Measurements from ENCODE around the gene SERINC3.
"Not testable (repeated sequence)": the region's sequence is repeated elsewhere in the genome, so short reads cannot be mapped to it uniquely, and the experiment has no call there.

SERINC3 gene

GRCh38 chr20:44489931-44490330 is 31.9 kb downstream of the SERINC3 start:
- FAIRE-seq: no peak

GRCh38 chr20:44489223-44489622 is 32.6 kb downstream of the SERINC3 start:
- FAIRE-seq: no peak

GRCh38 chr20:44488551-44488950 is 33.3 kb downstream of the SERINC3 start:
- no peak for FAIRE-seq

GRCh38 chr20:44485830-44486198 is 36.1 kb downstream of the SERINC3 start:
- FAIRE-seq: no peak

- no peak for FAIRE-seq
These were observed 36.6 kb downstream of the SERINC3 start for GRCh38 chr20:44485078-44485829.

- no peak for FAIRE-seq
These were observed 38.8 kb downstream of the SERINC3 start for GRCh38 chr20:44483112-44483511.

GRCh38 chr20:44481719-44482416 is 40.0 kb downstream of the SERINC3 start:
- no peak for FAIRE-seq

- FAIRE-seq: no peak
These were observed 41.8 kb downstream of the SERINC3 start for GRCh38 chr20:44480097-44480496.

- no peak for FAIRE-seq
These were observed 42.2 kb downstream of the SERINC3 start for GRCh38 chr20:44479643-44480042.

GRCh38 chr20:44478206-44478605 is 43.7 kb downstream of the SERINC3 start:
- no peak for FAIRE-seq

- no peak for FAIRE-seq
These were observed 44.7 kb downstream of the SERINC3 start for GRCh38 chr20:44477151-44477550.

- FAIRE-seq: no peak
These were observed 45.9 kb downstream of the SERINC3 start, which contains the start of gene TTPAL for GRCh38 chr20:44475694-44476560. TTPAL (plus strand) TSS chr20:44475874; CDS start chr20:44480000, 4,126 bp downstream.

- no peak for FAIRE-seq
These were observed 46.5 kb downstream of the SERINC3 start for GRCh38 chr20:44475372-44475693.

- not testable (repeated sequence) for FAIRE-seq
These were observed 49.6 kb downstream of the SERINC3 start for GRCh38 chr20:44472283-44472682.

GRCh38 chr20:44471481-44471882 is 50.4 kb downstream of the SERINC3 start:
- no peak for FAIRE-seq

- FAIRE-seq: no peak
These were observed 51.5 kb downstream of the SERINC3 start for GRCh38 chr20:44470327-44470726.

GRCh38 chr20:44468044-44468782 is 53.7 kb downstream of the SERINC3 start:
- FAIRE-seq: no peak

- no peak for FAIRE-seq
These were observed 54.5 kb downstream of the SERINC3 start for GRCh38 chr20:44467289-44467883.

GRCh38 chr20:44465001-44465560 is 56.8 kb downstream of the SERINC3 start:
- FAIRE-seq: no peak

- FAIRE-seq: no peak
These were observed 57.4 kb downstream of the SERINC3 start for GRCh38 chr20:44464514-44464913.

- no peak for FAIRE-seq
These were observed 58.4 kb downstream of the SERINC3 start for GRCh38 chr20:44463466-44463865.

- no peak for FAIRE-seq
These were observed 60.1 kb downstream of the SERINC3 start for GRCh38 chr20:44461803-44462174.

All from A204.1 (cell line).